HEK293T (cell line): ENCODE results near the gene KMT2C.

Experiments used
- ARNT ChIP-seq: fragments of 450-650 bp; IDR thresholded peaks from 2 replicates; pipeline ENCODE4 v1.6.1; 2017; ENCODE audit warnings: mild to moderate bottlenecking
- BHLHE40 ChIP-seq: fragments of 450-650 bp; IDR thresholded peaks from 2 replicates; pipeline ENCODE4 v1.6.1; 2016; ENCODE audit warnings: mild to moderate bottlenecking, moderate library complexity, borderline replicate concordance
- CTBP1 ChIP-seq: fragments of 450-650 bp; IDR thresholded peaks from 2 replicates; pipeline ENCODE4 v1.6.1; 2016; ENCODE audit warnings: borderline replicate concordance
- ELF4 ChIP-seq: fragments of 450-650 bp; IDR thresholded peaks from 2 replicates; pipeline ENCODE4 v1.6.1; 2017; ENCODE audit warnings: antibody characterized with exemption
- FOXK2 ChIP-seq: fragments of 450-650 bp; IDR thresholded peaks from 2 replicates; pipeline ENCODE4 v1.6.1; 2016; ENCODE audit warnings: mild to moderate bottlenecking
- FOXM1 ChIP-seq: fragments of 450-650 bp; IDR thresholded peaks from 2 replicates; pipeline ENCODE4 v1.6.1; 2017; ENCODE audit warnings: mild to moderate bottlenecking, borderline replicate concordance
- HDGF ChIP-seq: fragments of 450-650 bp; IDR thresholded peaks from 2 replicates; pipeline ENCODE4 v1.6.1; 2017; ENCODE audit warnings: antibody characterized with exemption, borderline replicate concordance
- NFRKB ChIP-seq: fragments of 450-650 bp; IDR thresholded peaks from 2 replicates; pipeline ENCODE4 v1.6.1; 2016; ENCODE audit warnings: mild to moderate bottlenecking, moderate library complexity
- SP1 ChIP-seq: fragments of 450-650 bp; IDR thresholded peaks from 2 replicates; pipeline ENCODE4 v1.6.1; 2017
- SUZ12 ChIP-seq: fragments of 450-650 bp; IDR thresholded peaks from 2 replicates; pipeline ENCODE4 v1.6.1; 2016; ENCODE audit warnings: mild to moderate bottlenecking
- TARDBP ChIP-seq: fragments of 450-650 bp; IDR thresholded peaks from 2 replicates; pipeline ENCODE4 v1.6.1; 2016
- ZNF384 ChIP-seq: fragments of 450-650 bp; IDR thresholded peaks from 2 replicates; pipeline ENCODE4 v1.6.1; 2016
- TF ChIP-seq, protein P1 (sequence below): fragments of 450-650 bp; IDR thresholded peaks from 2 replicates; pipeline ENCODE4 v1.6.1; 2016

DNA sequence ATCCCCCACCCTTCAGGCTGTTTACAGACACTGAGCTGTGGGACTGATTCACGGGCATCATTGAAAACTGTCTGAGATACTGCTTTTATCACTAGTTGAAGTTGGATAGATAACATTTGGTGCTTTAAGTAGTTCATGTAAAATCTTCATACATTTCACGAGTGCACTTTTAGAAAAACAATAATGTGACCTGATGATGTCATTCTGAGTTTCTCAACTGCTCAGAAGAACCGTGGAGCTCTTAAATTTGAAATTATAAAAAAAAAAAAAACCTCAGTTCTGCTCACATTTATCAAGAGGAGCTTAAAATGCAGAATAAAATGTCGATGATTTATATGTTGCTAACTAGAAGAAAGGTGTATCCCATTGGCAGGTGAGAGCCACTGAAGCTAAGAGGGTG is 328.8 kb downstream of the KMT2C start:
- TF ChIP-seq NFRKB, result no peak
- no peak for TF ChIP-seq SUZ12
- no peak for TF ChIP-seq ELF4
- no peak for TF ChIP-seq BHLHE40
- no peak for TF ChIP-seq FOXK2
- TF ChIP-seq ZNF384, result no peak
- TF ChIP-seq FOXM1, result no peak
- no peak for TF ChIP-seq ARNT
- no peak for TF ChIP-seq TARDBP
- TF ChIP-seq, protein P1, sequence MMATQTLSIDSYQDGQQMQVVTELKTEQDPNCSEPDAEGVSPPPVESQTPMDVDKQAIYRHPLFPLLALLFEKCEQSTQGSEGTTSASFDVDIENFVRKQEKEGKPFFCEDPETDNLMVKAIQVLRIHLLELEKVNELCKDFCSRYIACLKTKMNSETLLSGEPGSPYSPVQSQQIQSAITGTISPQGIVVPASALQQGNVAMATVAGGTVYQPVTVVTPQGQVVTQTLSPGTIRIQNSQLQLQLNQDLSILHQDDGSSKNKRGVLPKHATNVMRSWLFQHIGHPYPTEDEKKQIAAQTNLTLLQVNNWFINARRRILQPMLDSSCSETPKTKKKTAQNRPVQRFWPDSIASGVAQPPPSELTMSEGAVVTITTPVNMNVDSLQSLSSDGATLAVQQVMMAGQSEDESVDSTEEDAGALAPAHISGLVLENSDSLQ, result no peak
- TF ChIP-seq SP1, result no peak
- TF ChIP-seq CTBP1, result no peak
- TF ChIP-seq HDGF, result no peak
